B cell (primary cell): ENCODE measurements around the gene ITPK1. TPM values are rescaled to one million over a fixed set of nuclear protein-coding genes. Genes with fewer than 3 reads are reported as not detected.

Experiments
- ATAC-seq: fragments of 200-7000 bp; cut with Tn5 transposase; one replicate; pipeline ENCODE4 v1.10.0; 2021; ENCODE audit warnings: low read depth, mild to moderate bottlenecking, moderate number of reproducible peaks, moderate library complexity
- CTCF ChIA-PET: fragments of 350-600 bp; sonication (Branson Sonifier 250); formaldehyde crosslinking; loops from one replicate; lab custom pipeline; 2021; ENCODE audit warnings: antibody characterized with exemption, inconsistent platforms; lab: Charles Lee
- POLR2A ChIA-PET: fragments of 350-600 bp; sonication (Branson Sonifier 250); formaldehyde crosslinking; loops from one replicate; lab custom pipeline; 2021; ENCODE audit warnings: antibody characterized with exemption; lab: Charles Lee
- DNase-seq: peaks from one replicate; pipeline ENCODE4 v3.0.0; 2013
- H2AFZ ChIP-seq: 2 replicates; pipeline ENCODE4 v1.6.1; 2012; ENCODE audit warnings: mild to moderate bottlenecking, low read depth, low read length; ENCODE audit not compliant: insufficient read depth, poor library complexity, severe bottlenecking
- H3K27ac ChIP-seq, 2 donors: 1 replicate in 1 of 2; 2 replicates in 1 of 2; pipeline ENCODE4 v1.5.1; 2012 to 2013; ENCODE audit warnings: low read length in 2 of 2, mild to moderate bottlenecking in 2 of 2, moderate library complexity in 1 of 2
- H3K27me3 ChIP-seq, 4 experiments: fragments of 200-600 bp in 1 of 4; sonication (generic) in 1 of 4; replicated peaks in 1 of 4; 1 replicate in 2 of 4; 2 replicates in 2 of 4; pipeline versions ENCODE4 v1.6.1 to v1.7.0; 2013 to 2016; ENCODE audit warnings: low read length in 3 of 4, mild to moderate bottlenecking in 2 of 4, mixed read lengths in 1 of 4, moderate library complexity in 1 of 4; ENCODE audit not compliant: insufficient read depth in 4 of 4, control insufficient read depth in 3 of 4; ENCODE audit errors: control extremely low read depth in 1 of 4
- H3K36me3 ChIP-seq, 2 experiments: replicated peaks in 1 of 2; 1 replicate in 1 of 2; 2 replicates in 1 of 2; pipeline versions ENCODE4 v1.6.1 to v1.7.1; 2013; ENCODE audit warnings: low read length in 1 of 2; ENCODE audit not compliant: insufficient read depth in 2 of 2, control insufficient read depth in 1 of 2; ENCODE audit errors: control extremely low read depth in 1 of 2, extremely low read depth in 1 of 2
- H3K4me1 ChIP-seq, 2 donors: fragments of 200-600 bp in 1 of 2; sonication (generic) in 1 of 2; 1 replicate in 1 of 2; 2 replicates in 1 of 2; pipeline versions ENCODE4 v1.5.1 to v1.6.1; 2013 to 2017; ENCODE audit warnings: low read length in 2 of 2; ENCODE audit not compliant: control insufficient read depth in 2 of 2, insufficient read depth in 2 of 2
- H3K4me2 ChIP-seq: replicated peaks from 2 replicates; pipeline ENCODE3; 2012; ENCODE audit warnings: mild to moderate bottlenecking, low read depth, low read length; ENCODE audit not compliant: poor library complexity, severe bottlenecking
- H3K4me3 ChIP-seq, 5 experiments: fragments of 200-600 bp in 1 of 5; sonication (generic) in 1 of 5; 1 replicate in 3 of 5; 2 replicates in 2 of 5; pipeline versions ENCODE4 v1.5.1 to v1.7.0; 2011 to 2016; ENCODE audit warnings: low read length in 4 of 5, mild to moderate bottlenecking in 4 of 5, low read depth in 2 of 5, control low read depth in 1 of 5, moderate library complexity in 1 of 5; ENCODE audit not compliant: insufficient read depth in 1 of 5; ENCODE audit errors: control extremely low read depth in 1 of 5, extremely low read depth in 1 of 5
- H3K79me2 ChIP-seq: fragments of 200-600 bp; sonication (generic); one replicate; pipeline ENCODE4 v1.6.0; 2016; ENCODE audit warnings: low read length; ENCODE audit not compliant: control insufficient read depth, insufficient read depth
- H3K9ac ChIP-seq: fragments of 200-600 bp; sonication (generic); 2 replicates; pipeline ENCODE4 v1.6.1; 2017; ENCODE audit warnings: mild to moderate bottlenecking, low read length, moderate library complexity
- H3K9me3 ChIP-seq, 3 donors: one replicate each; pipeline versions ENCODE4 v1.6.1 to v1.7.1; 2013; ENCODE audit warnings: low read length in 2 of 3; ENCODE audit not compliant: control insufficient read depth in 2 of 3, insufficient read depth in 1 of 3; ENCODE audit errors: control extremely low read depth in 1 of 3
- H4K20me1 ChIP-seq: 2 replicates; pipeline ENCODE4 v1.6.0; 2012; ENCODE audit warnings: mild to moderate bottlenecking, low read length; ENCODE audit not compliant: insufficient read depth, control insufficient read depth, poor library complexity, severe bottlenecking
- H3K27ac Mint-ChIP-seq: one replicate; pipeline ENCODE4 v1.8.0; 2021; ENCODE audit warnings: mixed read lengths
- H3K27me3 Mint-ChIP-seq: one replicate; pipeline ENCODE4 v1.8.0; 2021; ENCODE audit warnings: mixed read lengths
- H3K4me1 Mint-ChIP-seq: one replicate; pipeline ENCODE4 v1.8.0; 2021; ENCODE audit warnings: mixed read lengths
- H3K4me3 Mint-ChIP-seq: one replicate; pipeline ENCODE4 v1.8.0; 2021; ENCODE audit warnings: mixed read lengths
- H3K9me3 Mint-ChIP-seq: one replicate; pipeline ENCODE4 v1.8.0; 2022; ENCODE audit warnings: mixed read lengths; ENCODE audit not compliant: insufficient read depth
- EZH2 ChIP-seq: IDR thresholded peaks from 2 replicates; pipeline ENCODE4 v1.6.1; 2012; ENCODE audit warnings: borderline replicate concordance, low read depth, mild to moderate bottlenecking, moderate library complexity, low read length; ENCODE audit not compliant: insufficient read depth, poor library complexity, severe bottlenecking
- WGBS: methylation state at CpG from one replicate; pipeline ENCODE4 v1.1.5; 2013; ENCODE audit warnings: missing lambda C conversion rate; ENCODE audit not compliant: insufficient coverage; 5-methylcytosine and 5-hydroxymethylcytosine counted together
- intact Hi-C: fragments of 100-400 bp; cut with micrococcal nuclease; formaldehyde crosslinking; loops from one replicate; pipeline ENCODE4 v1.10.0; 2022
- polyA plus RNA-seq: library from polyadenylated mRNA; depleted of rRNA; stranded (reverse); fragments of >200 nt; gene quantifications from 2 replicates; pipeline ENCODE4 v1.2.3, GENCODE V29; 2012
- total RNA-seq, 2 donors: library from RNA; stranded (reverse); fragments of 120-200 nt in 1 of 2; gene quantifications; 1 replicate in 1 of 2; 2 replicates in 1 of 2; pipeline versions ENCODE4 v1.2.3 to v1.2.4, GENCODE V29; 2013 to 2022
- TF ChIP-seq, protein P1 (sequence below): fragments of 200-600 bp; IDR thresholded peaks from one replicate; pipeline ENCODE4 v1.8.0; 2022; ENCODE audit warnings: antibody characterized with exemption, mild to moderate bottlenecking

The ITPK1 gene
- total and polyA plus RNA-seq, 2 donors (not counting 1 experiment from before 2014, with no cell fraction given): 46.0 to 46.9 TPM

DNA sequence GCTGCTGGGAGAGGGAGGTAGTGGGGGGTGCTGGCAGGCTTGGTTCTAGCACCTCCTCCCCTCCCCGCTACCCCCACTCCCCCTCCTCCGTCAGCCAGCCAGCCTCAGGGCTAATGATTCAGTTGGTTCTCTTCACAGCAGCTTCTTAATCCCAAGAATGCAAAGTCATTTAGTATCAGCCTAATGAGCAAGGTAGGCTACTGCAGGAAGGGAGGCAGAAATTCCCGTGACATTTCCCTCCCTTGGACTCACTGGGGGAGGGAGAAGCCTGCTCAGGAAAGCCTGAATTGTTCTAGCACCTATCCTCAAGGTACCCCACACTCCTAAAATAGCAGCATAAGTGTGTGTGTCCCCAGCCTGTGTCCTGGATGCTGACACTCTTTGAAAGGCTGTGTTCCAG, 29.8 kb downstream of the ITPK1 start:
- CTCF ChIA-PET: interaction anchor here (1.0 kb wide), 1 partner anchor 27 kb away, joined by 3 read pairs; no protein-coding TSS in a partner anchor
- H3K9ac ChIP-seq: no peak overlapping the region

More for the DNA sequence above, 29.8 kb downstream of the ITPK1 start:
- Mint-ChIP-seq H3K9me3 (no peaks in the 10 kb centered on the region), H3K4me1 (peaks cover 38% of the 10 kb centered on the region), H3K4me3 (no peak overlapping the region), H3K27ac (peak overlapping the region; percentile 53), H3K27me3 (no peaks in the 10 kb centered on the region)
- intact Hi-C loops: no loop called here
- no peak overlapping the region for H3K4me2 ChIP-seq
- H3K79me2 ChIP-seq: peaks cover 76% of the 10 kb centered on the region
- POLR2A ChIA-PET: no interaction called here
- ATAC-seq (no peak), DNase-seq (no peak)
- H3K27me3 ChIP-seq: no peaks in the 10 kb centered on the region
- peaks cover 50% of the 10 kb centered on the region for H4K20me1 ChIP-seq
- H3K4me1 ChIP-seq: peaks cover 9 to 13% of the 10 kb centered on the region in 2 donors
- no peak overlapping the region for H2AFZ ChIP-seq
- no peak overlapping the region for H3K4me3 ChIP-seq
- WGBS: 100% methylated on average over 1 of the region's 3 CpGs
- TF ChIP-seq, protein P1, sequence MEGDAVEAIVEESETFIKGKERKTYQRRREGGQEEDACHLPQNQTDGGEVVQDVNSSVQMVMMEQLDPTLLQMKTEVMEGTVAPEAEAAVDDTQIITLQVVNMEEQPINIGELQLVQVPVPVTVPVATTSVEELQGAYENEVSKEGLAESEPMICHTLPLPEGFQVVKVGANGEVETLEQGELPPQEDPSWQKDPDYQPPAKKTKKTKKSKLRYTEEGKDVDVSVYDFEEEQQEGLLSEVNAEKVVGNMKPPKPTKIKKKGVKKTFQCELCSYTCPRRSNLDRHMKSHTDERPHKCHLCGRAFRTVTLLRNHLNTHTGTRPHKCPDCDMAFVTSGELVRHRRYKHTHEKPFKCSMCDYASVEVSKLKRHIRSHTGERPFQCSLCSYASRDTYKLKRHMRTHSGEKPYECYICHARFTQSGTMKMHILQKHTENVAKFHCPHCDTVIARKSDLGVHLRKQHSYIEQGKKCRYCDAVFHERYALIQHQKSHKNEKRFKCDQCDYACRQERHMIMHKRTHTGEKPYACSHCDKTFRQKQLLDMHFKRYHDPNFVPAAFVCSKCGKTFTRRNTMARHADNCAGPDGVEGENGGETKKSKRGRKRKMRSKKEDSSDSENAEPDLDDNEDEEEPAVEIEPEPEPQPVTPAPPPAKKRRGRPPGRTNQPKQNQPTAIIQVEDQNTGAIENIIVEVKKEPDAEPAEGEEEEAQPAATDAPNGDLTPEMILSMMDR: no peak
- TF ChIP-seq EZH2: no peak
- no peaks in the 10 kb centered on the region for H3K36me3 ChIP-seq
- peaks cover 0 to 27% (median 0%) of the 10 kb centered on the region in 3 donors for H3K9me3 ChIP-seq
- no peak overlapping the region for H3K27ac ChIP-seq
